Measurements from ENCODE around the gene KRTAP5-5. TPM values are rescaled to one million over a fixed set of nuclear protein-coding genes. Genes with fewer than 3 reads are reported as not detected.
A peak's percentile ranks its signal among the peaks of the same experiment; 100 is the strongest.

Gene KRTAP5-5
- total RNA-seq, 1 experiment from 2014 or later: not detected

DNA sequence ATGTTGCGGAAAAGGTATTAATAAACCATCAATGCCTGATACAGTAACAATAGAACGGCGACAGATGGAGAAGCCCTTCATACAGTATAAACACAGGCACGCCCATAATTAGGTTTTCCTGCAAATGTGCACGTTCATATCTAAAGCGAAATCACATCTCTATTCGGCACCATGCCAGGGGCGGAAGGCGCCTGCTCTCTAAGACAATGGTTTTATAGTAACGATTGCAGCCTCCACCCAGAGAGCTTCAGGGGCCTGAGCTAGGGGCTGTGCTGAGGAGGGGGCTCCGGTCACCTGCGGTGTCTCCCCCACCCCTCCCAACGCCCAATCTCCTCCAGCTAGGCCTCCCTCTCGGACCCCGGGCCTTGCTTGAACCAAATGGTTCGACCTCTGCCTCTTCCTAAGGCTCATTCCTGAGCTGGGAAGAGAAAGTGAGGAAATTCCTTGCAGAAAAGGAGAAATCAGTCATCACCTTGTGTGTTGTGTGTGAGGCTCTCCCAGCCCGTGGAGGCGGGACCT lies 9.6 kb downstream of the KRTAP5-5 start:
- Mint-ChIP-seq H3K36me3 (ENCODE audit: insufficient read depth, unreplicated experiment) (no peaks in the 10 kb centered on the region), H3K27ac (ENCODE audit: unreplicated experiment) (no peak overlapping the region), H3K4me1 (ENCODE audit: low read depth, unreplicated experiment) (no peaks in the 10 kb centered on the region), H3K4me3 (ENCODE audit: unreplicated experiment) (no peak overlapping the region), H3K27me3 (ENCODE audit: insufficient read depth, unreplicated experiment) (peaks cover 14% of the 10 kb centered on the region), H3K9me3 (ENCODE audit: unreplicated experiment) (no peaks in the 10 kb centered on the region)
- no peak overlapping the region for H3K4me3 ChIP-seq (ENCODE audit: low read depth, low read length)
- no peaks in the 10 kb centered on the region for H3K4me1 ChIP-seq
- H3K27me3 ChIP-seq (replicated peaks; ENCODE audit: control insufficient read depth, insufficient read depth, low read length): no peaks in the 10 kb centered on the region
- ChIA-PET CTCF (interaction anchor here (0.6 to 3.1 kb wide), 6 partner anchors 13 to 1097 kb away, joined by 3 to 32 read pairs (median 8); no protein-coding TSS in a partner anchor), POLR2A (no interaction called here)
- TF ChIP-seq, protein P1, sequence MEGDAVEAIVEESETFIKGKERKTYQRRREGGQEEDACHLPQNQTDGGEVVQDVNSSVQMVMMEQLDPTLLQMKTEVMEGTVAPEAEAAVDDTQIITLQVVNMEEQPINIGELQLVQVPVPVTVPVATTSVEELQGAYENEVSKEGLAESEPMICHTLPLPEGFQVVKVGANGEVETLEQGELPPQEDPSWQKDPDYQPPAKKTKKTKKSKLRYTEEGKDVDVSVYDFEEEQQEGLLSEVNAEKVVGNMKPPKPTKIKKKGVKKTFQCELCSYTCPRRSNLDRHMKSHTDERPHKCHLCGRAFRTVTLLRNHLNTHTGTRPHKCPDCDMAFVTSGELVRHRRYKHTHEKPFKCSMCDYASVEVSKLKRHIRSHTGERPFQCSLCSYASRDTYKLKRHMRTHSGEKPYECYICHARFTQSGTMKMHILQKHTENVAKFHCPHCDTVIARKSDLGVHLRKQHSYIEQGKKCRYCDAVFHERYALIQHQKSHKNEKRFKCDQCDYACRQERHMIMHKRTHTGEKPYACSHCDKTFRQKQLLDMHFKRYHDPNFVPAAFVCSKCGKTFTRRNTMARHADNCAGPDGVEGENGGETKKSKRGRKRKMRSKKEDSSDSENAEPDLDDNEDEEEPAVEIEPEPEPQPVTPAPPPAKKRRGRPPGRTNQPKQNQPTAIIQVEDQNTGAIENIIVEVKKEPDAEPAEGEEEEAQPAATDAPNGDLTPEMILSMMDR (IDR thresholded peaks at IDR 0.05; ENCODE audit: insufficient read depth in 1 of 2, low read depth in 1 of 2, low read length in 1 of 2, severe bottlenecking in 1 of 2, unreplicated experiment in 1 of 2): no peak
- intact Hi-C loops (cut with micrococcal nuclease; ENCODE audit: unreplicated experiment): no loop called here
- H3K9me3 ChIP-seq: no peaks in the 10 kb centered on the region
- peak in 1 of 2 experiments; percentile 4 for DNase-seq
- BruUV-seq (replicated peaks): no TSS peak
- no peaks in the 10 kb centered on the region for H3K36me3 ChIP-seq (ENCODE audit: control insufficient read depth, insufficient read depth, low read length)

DNA sequence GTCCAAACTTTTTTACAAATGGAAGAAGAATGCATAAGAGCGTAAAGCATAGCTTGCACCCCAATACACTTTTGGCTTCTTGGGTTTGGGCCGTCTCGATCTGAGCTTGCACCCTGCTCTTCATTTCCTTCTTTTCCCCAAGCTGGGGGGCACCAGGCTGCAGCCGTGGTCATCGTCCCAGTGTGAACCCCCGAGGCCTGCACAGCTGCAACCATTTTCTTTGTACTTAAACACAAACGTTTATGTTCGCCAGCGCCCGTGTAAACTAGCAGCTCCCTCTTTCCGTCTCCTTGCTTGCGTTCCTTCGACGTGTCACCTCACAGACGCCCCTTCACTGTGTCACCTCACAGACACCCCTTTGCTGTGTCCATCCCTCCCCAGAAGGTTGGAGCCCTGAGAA lies 10.1 kb downstream of the KRTAP5-5 start:
- no peak overlapping the region for H3K27ac Mint-ChIP-seq (ENCODE audit: unreplicated experiment)
- Histone ChIP-seq H3K4me1 (no peaks in the 10 kb centered on the region), H3K27me3 (replicated peaks; ENCODE audit: control insufficient read depth, insufficient read depth, low read length) (no peaks in the 10 kb centered on the region), H3K4me3 (ENCODE audit: low read depth, low read length) (no peak overlapping the region), H3K36me3 (ENCODE audit: control insufficient read depth, insufficient read depth, low read length) (no peaks in the 10 kb centered on the region), H3K9me3 (no peaks in the 10 kb centered on the region)
- ChIA-PET POLR2A (interaction anchor here (0.6 kb wide), 1 partner anchor 570 kb away, joined by 4 read pairs; no protein-coding TSS in a partner anchor), CTCF (interaction anchor here (0.6 to 3.1 kb wide), 12 partner anchors 13 to 1097 kb away, joined by 3 to 32 read pairs (median 4); no protein-coding TSS in a partner anchor)
- BruUV-seq (replicated peaks): no TSS peak
- TF ChIP-seq, protein P1 (IDR thresholded peaks at IDR 0.05; ENCODE audit: insufficient read depth in 1 of 2, low read depth in 1 of 2, low read length in 1 of 2, severe bottlenecking in 1 of 2, unreplicated experiment in 1 of 2): no peak
- intact Hi-C loops (cut with micrococcal nuclease; ENCODE audit: unreplicated experiment): no loop called here
- H3K9me3 Mint-ChIP-seq (ENCODE audit: unreplicated experiment): no peaks in the 10 kb centered on the region
- no peak for DNase-seq
- H3K36me3 Mint-ChIP-seq (ENCODE audit: insufficient read depth, unreplicated experiment): no peaks in the 10 kb centered on the region
- peaks cover 11% of the 10 kb centered on the region for H3K27me3 Mint-ChIP-seq (ENCODE audit: insufficient read depth, unreplicated experiment)
- H3K4me3 Mint-ChIP-seq (ENCODE audit: unreplicated experiment): no peak overlapping the region
- no peaks in the 10 kb centered on the region for H3K4me1 Mint-ChIP-seq (ENCODE audit: low read depth, unreplicated experiment)

DNA sequence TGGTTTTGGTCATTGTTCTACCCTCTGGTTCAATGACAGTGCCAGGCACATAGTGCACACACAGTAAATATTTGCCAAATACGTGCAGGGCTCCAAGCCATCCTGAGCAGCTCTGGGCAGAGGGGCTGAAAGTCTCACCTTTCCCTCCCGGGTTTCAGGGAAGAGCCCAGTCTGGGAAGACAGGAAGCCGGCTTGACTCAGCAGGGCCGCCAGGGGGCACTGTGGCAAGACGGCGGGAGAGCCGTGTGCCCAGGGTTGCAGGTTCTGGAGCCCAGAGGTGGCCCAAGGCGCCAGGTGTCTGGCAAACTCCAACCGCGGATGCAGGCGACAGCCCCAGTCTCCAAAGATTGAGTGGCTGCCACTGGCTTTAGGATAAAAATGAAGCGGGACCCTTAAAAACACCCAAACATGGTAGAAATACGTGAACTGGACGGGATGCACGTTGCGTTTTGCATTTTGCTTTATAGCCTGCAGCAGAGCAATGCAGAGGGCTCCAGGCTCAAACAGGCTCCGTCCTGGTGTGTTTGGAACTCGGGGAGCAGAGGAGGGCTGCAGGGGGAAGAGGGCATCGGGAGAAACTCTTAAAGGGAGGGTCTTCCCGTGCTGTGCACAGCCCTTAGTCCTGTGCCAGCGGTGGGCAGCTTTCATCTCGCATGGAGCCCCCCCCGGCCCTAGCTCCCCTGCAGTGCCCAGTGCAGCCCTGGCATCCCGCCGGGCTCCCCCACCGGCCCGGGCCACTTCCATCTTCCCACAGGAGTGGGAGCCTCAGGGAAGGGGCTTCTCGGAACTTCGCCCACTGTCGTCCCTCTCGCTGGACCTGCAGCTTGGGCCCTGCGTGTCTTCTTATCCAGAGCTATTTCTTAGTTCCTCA lies 10.7 kb downstream of the KRTAP5-5 start:
- no peaks in the 10 kb centered on the region for H3K27me3 ChIP-seq (replicated peaks; ENCODE audit: control insufficient read depth, insufficient read depth, low read length)
- BruUV-seq (replicated peaks): no TSS peak
- no peaks in the 10 kb centered on the region for H3K9me3 Mint-ChIP-seq (ENCODE audit: unreplicated experiment)
- intact Hi-C loops (cut with micrococcal nuclease; ENCODE audit: unreplicated experiment): no loop called here
- TF ChIP-seq, protein P1 (IDR thresholded peaks at IDR 0.05; ENCODE audit: insufficient read depth in 1 of 2, low read depth in 1 of 2, low read length in 1 of 2, severe bottlenecking in 1 of 2, unreplicated experiment in 1 of 2): peak; percentile 81 to 91
- no peak overlapping the region for H3K4me3 Mint-ChIP-seq (ENCODE audit: unreplicated experiment)
- no peaks in the 10 kb centered on the region for H3K9me3 ChIP-seq
- peak; percentile 14 to 72 for DNase-seq
- H3K27ac Mint-ChIP-seq (ENCODE audit: unreplicated experiment): no peak overlapping the region
- H3K36me3 ChIP-seq (ENCODE audit: control insufficient read depth, insufficient read depth, low read length): no peaks in the 10 kb centered on the region
- CTCF ChIA-PET: interaction anchor here (0.6 to 3.1 kb wide), 16 partner anchors 10 to 1098 kb away, joined by 3 to 32 read pairs (median 4); no protein-coding TSS in a partner anchor
- peaks cover 8% of the 10 kb centered on the region for H3K27me3 Mint-ChIP-seq (ENCODE audit: insufficient read depth, unreplicated experiment)
- H3K4me1 ChIP-seq: no peaks in the 10 kb centered on the region
- POLR2A ChIA-PET: interaction anchor here (0.6 kb wide), 1 partner anchor 570 kb away, joined by 4 read pairs; no protein-coding TSS in a partner anchor
- H3K36me3 Mint-ChIP-seq (ENCODE audit: insufficient read depth, unreplicated experiment): no peaks in the 10 kb centered on the region
- no peak overlapping the region for H3K4me3 ChIP-seq (ENCODE audit: low read depth, low read length)
- no peaks in the 10 kb centered on the region for H3K4me1 Mint-ChIP-seq (ENCODE audit: low read depth, unreplicated experiment)
